IMR-90 (cell line): ENCODE measurements around the gene ADAMTS18. TPM values are rescaled to one million over a fixed set of nuclear protein-coding genes. Genes with fewer than 3 reads are reported as not detected.

Experiments
- ATAC-seq: fragments of 200-7000 bp; cut with Tn5 transposase; 2 replicates; pipeline ENCODE4 v1.9.1; 2020; ENCODE audit warnings: low read depth, mild to moderate bottlenecking, moderate library complexity
- BruUV-seq: library from RNA; stranded (reverse); fragments of 400-500 nt; replicated peaks from 2 replicates; lab custom pipeline; 2021; lab: Mats Ljungman, UMichigan
- CTCF ChIA-PET: fragments of 300-600 bp; formaldehyde crosslinking; extraction: SDS; loops from one replicate; lab custom pipeline; 2021; ENCODE audit warnings: antibody characterized with exemption; lab: Yijun Ruan, JAX
- POLR2A ChIA-PET: fragments of 300-600 bp; sonication (Branson Sonifier 250); formaldehyde crosslinking; loops from one replicate; lab custom pipeline; 2022; ENCODE audit warnings: antibody characterized with exemption; ENCODE audit not compliant: unreplicated experiment; lab: Charles Lee
- DNase-seq: peaks from one replicate; pipeline ENCODE4 v3.0.0; 2013
- H2AFZ ChIP-seq: replicated peaks from 2 replicates; pipeline ENCODE3; 2013; ENCODE audit warnings: low read length, mild to moderate bottlenecking; ENCODE audit not compliant: poor library complexity
- H2AK5ac ChIP-seq: 2 replicates; pipeline ENCODE4 v1.6.1; 2013; ENCODE audit warnings: low read depth, low read length, inconsistent platforms
- H2AK9ac ChIP-seq: replicated peaks from 2 replicates; pipeline ENCODE3; 2013; ENCODE audit warnings: mild to moderate bottlenecking, low read depth, low read length, moderate library complexity; ENCODE audit not compliant: poor library complexity
- H2BK120ac ChIP-seq: 2 replicates; pipeline ENCODE4 v1.6.1; 2013; ENCODE audit warnings: low read depth, low read length, inconsistent platforms
- H2BK15ac ChIP-seq: 3 replicates; pipeline ENCODE4 v1.6.1; 2013; ENCODE audit warnings: low read depth, low read length, inconsistent platforms
- H2BK20ac ChIP-seq: 2 replicates; pipeline ENCODE4 v1.6.1; 2013; ENCODE audit warnings: low read depth, mild to moderate bottlenecking, inconsistent platforms, low read length, moderate library complexity
- H2BK5ac ChIP-seq: 2 replicates; pipeline ENCODE4 v1.6.1; 2013; ENCODE audit warnings: mild to moderate bottlenecking, low read depth, low read length, inconsistent platforms; ENCODE audit not compliant: poor library complexity, severe bottlenecking
- H3K14ac ChIP-seq: replicated peaks from 2 replicates; pipeline ENCODE4 v1.6.1; 2013; ENCODE audit warnings: low read depth, low read length, inconsistent platforms
- H3K18ac ChIP-seq: 2 replicates; pipeline ENCODE4 v1.6.1; 2013; ENCODE audit warnings: low read depth, low read length, control low read depth
- H3K23ac ChIP-seq: 2 replicates; pipeline ENCODE4 v1.6.1; 2013; ENCODE audit warnings: low read depth, low read length, inconsistent platforms
- H3K27ac ChIP-seq: 2 replicates; pipeline ENCODE4 v1.5.1; 2013; ENCODE audit warnings: mild to moderate bottlenecking, control low read depth, low read length; ENCODE audit not compliant: insufficient read depth
- H3K27me3 ChIP-seq: 2 replicates; pipeline ENCODE4 v1.6.1; 2013; ENCODE audit warnings: low read length; ENCODE audit not compliant: control insufficient read depth, insufficient read depth
- H3K36me3 ChIP-seq: 2 replicates; pipeline ENCODE4 v1.6.1; 2013; ENCODE audit warnings: low read length, mixed read lengths; ENCODE audit not compliant: control insufficient read depth, insufficient read depth
- H3K4ac ChIP-seq: 2 replicates; pipeline ENCODE4 v1.6.1; 2013; ENCODE audit warnings: low read depth, low read length, inconsistent platforms
- H3K4me1 ChIP-seq: 2 replicates; pipeline ENCODE4 v1.6.1; 2013; ENCODE audit warnings: low read length, mixed read lengths; ENCODE audit not compliant: control insufficient read depth, insufficient read depth
- H3K4me2 ChIP-seq: 2 replicates; pipeline ENCODE4 v1.6.1; 2013; ENCODE audit warnings: low read depth, mild to moderate bottlenecking, control low read depth, low read length, moderate library complexity
- H3K4me3 ChIP-seq: 2 replicates; pipeline ENCODE4 v1.5.1; 2013; ENCODE audit warnings: low read depth, mild to moderate bottlenecking, control low read depth, low read length, moderate library complexity; ENCODE audit not compliant: insufficient read depth
- H3K56ac ChIP-seq: 2 replicates; pipeline ENCODE4 v1.6.1; 2013; ENCODE audit warnings: low read length, inconsistent platforms; ENCODE audit not compliant: insufficient read depth; ENCODE audit errors: extremely low read depth
- H3K79me1 ChIP-seq, 2 experiments: 2 replicates each; pipeline ENCODE4 v1.6.1; 2013; ENCODE audit warnings: low read length in 2 of 2, inconsistent platforms in 1 of 2, low read depth in 1 of 2
- H3K9ac ChIP-seq: 2 replicates; pipeline ENCODE4 v1.6.1; 2013; ENCODE audit warnings: low read depth, low read length, control low read depth
- H3K9me1 ChIP-seq: 2 replicates; pipeline ENCODE4 v1.6.1; 2013; ENCODE audit warnings: low read length, inconsistent platforms; ENCODE audit not compliant: insufficient read depth
- H3K9me3 ChIP-seq: 2 replicates; pipeline ENCODE4 v1.6.1; 2013; ENCODE audit warnings: low read length; ENCODE audit not compliant: control insufficient read depth, insufficient read depth
- H4K20me1 ChIP-seq: 2 replicates; pipeline ENCODE4 v1.6.1; 2013; ENCODE audit warnings: low read length, inconsistent platforms; ENCODE audit not compliant: insufficient read depth
- H4K5ac ChIP-seq: 2 replicates; pipeline ENCODE4 v1.6.1; 2013; ENCODE audit warnings: mild to moderate bottlenecking, low read depth, low read length, control low read depth
- H4K8ac ChIP-seq, 2 experiments: 2 replicates each; pipeline ENCODE4 v1.6.1; 2013; ENCODE audit warnings: low read depth in 2 of 2, low read length in 2 of 2, control low read depth in 1 of 2, inconsistent platforms in 1 of 2
- H4K91ac ChIP-seq: 2 replicates; pipeline ENCODE4 v1.6.1; 2013; ENCODE audit warnings: low read depth, low read length, inconsistent platforms; ENCODE audit not compliant: insufficient read depth
- BHLHE40 ChIP-seq: fragments of 150-350 bp; IDR thresholded peaks from 2 replicates; pipeline ENCODE4 v1.6.1; 2016; ENCODE audit warnings: mild to moderate bottlenecking, low read depth, low read length
- NFE2L2 ChIP-seq: fragments of 150-350 bp; IDR thresholded peaks from 2 replicates; pipeline ENCODE4 v1.6.1; 2016; ENCODE audit warnings: low read depth, mild to moderate bottlenecking, low read length
- RAD21 ChIP-seq: IDR thresholded peaks from 2 replicates; pipeline ENCODE4 v1.6.1; 2012; ENCODE audit warnings: low read length, improper control_type of control experiment
- WGBS, 2 experiments: methylation state at CpG; one replicate each; pipeline versions ENCODE4 v1.1.5 to v1.1.7; 2013; ENCODE audit warnings: missing lambda C conversion rate in 2 of 2; ENCODE audit not compliant: insufficient read length in 1 of 2; ENCODE audit errors: extremely low coverage in 2 of 2; 5-methylcytosine and 5-hydroxymethylcytosine counted together
- dilution Hi-C: fragments of 300-500 bp; cut with HindIII; formaldehyde crosslinking; loops from one replicate; pipeline ENCODE4 v1.14.3; 2018; ENCODE audit warnings: low sequenced_read_pairs; ENCODE audit not compliant: unreplicated experiment
- in situ Hi-C: fragments of 300-500 bp; cut with MboI; formaldehyde crosslinking; loops from 3 replicates; pipeline ENCODE4 v1.14.3; 2019; ENCODE audit warnings: low sequenced_read_pairs, inconsistent platforms, mixed read lengths
- intact Hi-C: fragments of 100-400 bp; cut with micrococcal nuclease; formaldehyde crosslinking; loops from 2 replicates; pipeline ENCODE4 v1.10.0; 2022
- polyA plus RNA-seq, 3 experiments: library from polyadenylated mRNA; depleted of rRNA; stranded (reverse); fragments of >200 nt; gene quantifications; 2 replicates each; pipeline ENCODE4 v1.2.3, GENCODE V29; 2012; ENCODE audit warnings: low replicate concordance in 1 of 3
- total RNA-seq: library from RNA; depleted of rRNA; stranded (reverse); fragments of >200 nt; gene quantifications from 2 replicates; pipeline ENCODE4 v1.2.3, GENCODE V29; 2012
- TF ChIP-seq, protein P1 (sequence below): fragments of 150-350 bp; IDR thresholded peaks from 2 replicates; pipeline ENCODE4 v1.6.1; 2017; ENCODE audit warnings: mild to moderate bottlenecking, antibody characterized with exemption, low read length, low read depth

Gene ADAMTS18
- total and polyA plus RNA-seq, 2 of the 4 experiments (the other 2 are of a cell fraction) = not detected

GRCh38 chr16:77409311-77409710 is 25.5 kb downstream of the ADAMTS18 start:
- Histone ChIP-seq H3K4me3 (no peak overlapping the region), H2BK120ac (no peak overlapping the region), H2AFZ (no peak overlapping the region), H3K9ac (no peak overlapping the region), H4K5ac (no peak overlapping the region), H3K9me1 (no peaks in the 10 kb centered on the region), H4K91ac (no peak overlapping the region), H2BK5ac (no peak overlapping the region), H3K4me2 (no peak overlapping the region), H3K4ac (no peak overlapping the region), H3K23ac (no peak overlapping the region), H4K8ac (no peak overlapping the region), H4K20me1 (no peaks in the 10 kb centered on the region), H3K27me3 (no peaks in the 10 kb centered on the region), H2BK15ac (no peak overlapping the region), H2AK5ac (no peak overlapping the region), H2BK20ac (no peak overlapping the region), H3K9me3 (no peaks in the 10 kb centered on the region), H2AK9ac (no peak overlapping the region), H3K18ac (no peak overlapping the region), H3K4me1 (no peaks in the 10 kb centered on the region), H3K27ac (no peak overlapping the region), H3K56ac (no peak overlapping the region), H3K36me3 (no peaks in the 10 kb centered on the region), H3K79me1 (no peaks in the 10 kb centered on the region), H3K14ac (no peak overlapping the region)
- WGBS, 2 experiments = 0% methylated on average over 1 of the region's 5 CpGs; no CpG with 5 or more reads in 1 of the 2 experiments
- TF ChIP-seq RAD21 (no peak), BHLHE40 (no peak), NFE2L2 (no peak)
- TF ChIP-seq, protein P1, sequence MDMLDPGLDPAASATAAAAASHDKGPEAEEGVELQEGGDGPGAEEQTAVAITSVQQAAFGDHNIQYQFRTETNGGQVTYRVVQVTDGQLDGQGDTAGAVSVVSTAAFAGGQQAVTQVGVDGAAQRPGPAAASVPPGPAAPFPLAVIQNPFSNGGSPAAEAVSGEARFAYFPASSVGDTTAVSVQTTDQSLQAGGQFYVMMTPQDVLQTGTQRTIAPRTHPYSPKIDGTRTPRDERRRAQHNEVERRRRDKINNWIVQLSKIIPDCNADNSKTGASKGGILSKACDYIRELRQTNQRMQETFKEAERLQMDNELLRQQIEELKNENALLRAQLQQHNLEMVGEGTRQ = no peak
- in situ Hi-C loops = no loop called here
- intact Hi-C loops = no loop called here
- BruUV-seq = no TSS peak
- CTCF ChIA-PET = no interaction called here
- no peak for ATAC-seq
- POLR2A ChIA-PET = no interaction called here
- dilution Hi-C loops = no loop called here
- DNase-seq = no peak
